GM12865 (cell line): ENCODE data around the gene ADGRB3.
"Not testable (repeated sequence)": the region's sequence is repeated elsewhere in the genome, so short reads cannot be mapped to it uniquely, and the experiment has no call there.

ENCODE experiments used
- DNase-seq: peaks from one replicate; pipeline ENCODE4 v3.0.0; 2010; ENCODE audit warnings: low read depth
- H3K4me3 ChIP-seq: 2 replicates; pipeline ENCODE4 v1.5.1; 2011; ENCODE audit warnings: mild to moderate bottlenecking, low read depth, low read length, control low read depth
- TF ChIP-seq, protein P1 (sequence below): IDR thresholded peaks from 2 replicates; pipeline ENCODE4 v1.5.1; 2011; ENCODE audit warnings: low read length, control low read depth, low read depth, inconsistent platforms; ENCODE audit not compliant: insufficient read depth; ENCODE audit errors: missing control alignments

The ADGRB3 gene

DNA sequence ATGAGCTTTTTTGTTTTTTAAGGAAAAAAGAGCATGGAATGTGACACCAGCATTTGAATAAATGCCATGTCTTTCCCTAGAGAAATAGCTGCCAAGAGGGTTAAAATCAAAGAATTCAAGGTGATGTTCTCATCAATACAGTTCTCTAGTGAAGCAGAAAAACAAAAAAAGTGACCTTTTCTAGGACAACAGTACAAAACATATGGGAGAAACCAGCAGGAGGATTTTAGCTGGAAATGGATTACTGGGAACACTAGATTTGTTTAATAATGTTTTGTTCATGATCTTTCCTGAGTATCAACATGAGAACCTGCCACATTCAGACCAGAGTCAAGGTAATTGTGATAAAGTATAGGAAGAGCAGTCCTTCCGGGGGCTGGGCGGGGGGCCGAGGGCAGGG, 789.5 kb downstream of the ADGRB3 start:
- H3K4me3 ChIP-seq: no peak overlapping the region
- no peak for DNase-seq
- TF ChIP-seq, protein P1, sequence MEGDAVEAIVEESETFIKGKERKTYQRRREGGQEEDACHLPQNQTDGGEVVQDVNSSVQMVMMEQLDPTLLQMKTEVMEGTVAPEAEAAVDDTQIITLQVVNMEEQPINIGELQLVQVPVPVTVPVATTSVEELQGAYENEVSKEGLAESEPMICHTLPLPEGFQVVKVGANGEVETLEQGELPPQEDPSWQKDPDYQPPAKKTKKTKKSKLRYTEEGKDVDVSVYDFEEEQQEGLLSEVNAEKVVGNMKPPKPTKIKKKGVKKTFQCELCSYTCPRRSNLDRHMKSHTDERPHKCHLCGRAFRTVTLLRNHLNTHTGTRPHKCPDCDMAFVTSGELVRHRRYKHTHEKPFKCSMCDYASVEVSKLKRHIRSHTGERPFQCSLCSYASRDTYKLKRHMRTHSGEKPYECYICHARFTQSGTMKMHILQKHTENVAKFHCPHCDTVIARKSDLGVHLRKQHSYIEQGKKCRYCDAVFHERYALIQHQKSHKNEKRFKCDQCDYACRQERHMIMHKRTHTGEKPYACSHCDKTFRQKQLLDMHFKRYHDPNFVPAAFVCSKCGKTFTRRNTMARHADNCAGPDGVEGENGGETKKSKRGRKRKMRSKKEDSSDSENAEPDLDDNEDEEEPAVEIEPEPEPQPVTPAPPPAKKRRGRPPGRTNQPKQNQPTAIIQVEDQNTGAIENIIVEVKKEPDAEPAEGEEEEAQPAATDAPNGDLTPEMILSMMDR: no peak

DNA sequence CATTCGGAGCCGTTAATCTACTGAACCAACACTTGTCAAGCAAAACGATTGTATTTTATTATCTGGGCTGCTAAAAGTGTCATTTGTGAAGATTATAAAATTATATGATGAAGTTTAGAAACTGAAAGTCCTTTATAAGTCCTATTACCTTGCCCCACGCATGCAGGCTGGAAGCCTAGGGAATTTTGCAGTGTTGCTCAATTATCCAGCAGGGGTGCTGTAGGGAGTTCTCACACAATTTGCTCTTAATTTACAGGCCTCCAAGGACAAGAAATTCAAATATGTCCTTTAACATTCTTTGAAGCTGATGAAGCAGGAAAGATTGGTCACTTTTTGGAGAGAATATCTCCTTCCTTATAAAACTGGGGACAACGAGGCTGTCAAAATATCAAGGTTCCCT, 792.8 kb downstream of the ADGRB3 start:
- TF ChIP-seq, protein P1: no peak
- H3K4me3 ChIP-seq: no peak overlapping the region
- no peak for DNase-seq

DNA sequence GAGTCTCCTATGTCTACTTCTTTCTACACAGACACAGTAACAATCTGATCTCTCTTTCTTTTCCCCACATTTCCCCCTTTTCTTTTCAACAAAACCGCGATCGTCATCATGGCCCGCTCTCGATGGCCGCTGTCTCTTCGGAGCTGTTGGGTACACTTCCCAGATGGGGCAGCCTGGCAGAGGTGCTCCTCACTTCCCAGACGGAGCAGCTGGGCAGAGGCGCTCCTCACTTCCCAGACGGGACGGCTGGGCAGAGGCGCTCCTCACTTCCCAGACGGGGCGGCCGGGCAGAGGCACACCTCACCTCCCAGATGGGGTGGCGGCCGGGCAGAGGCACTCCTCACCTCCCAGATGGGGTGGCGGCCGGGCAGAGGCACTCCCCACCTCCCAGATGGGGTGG, 797.1 kb downstream of the ADGRB3 start:
- DNase-seq, H3K4me3 ChIP-seq: not testable (repeated sequence)

DNA sequence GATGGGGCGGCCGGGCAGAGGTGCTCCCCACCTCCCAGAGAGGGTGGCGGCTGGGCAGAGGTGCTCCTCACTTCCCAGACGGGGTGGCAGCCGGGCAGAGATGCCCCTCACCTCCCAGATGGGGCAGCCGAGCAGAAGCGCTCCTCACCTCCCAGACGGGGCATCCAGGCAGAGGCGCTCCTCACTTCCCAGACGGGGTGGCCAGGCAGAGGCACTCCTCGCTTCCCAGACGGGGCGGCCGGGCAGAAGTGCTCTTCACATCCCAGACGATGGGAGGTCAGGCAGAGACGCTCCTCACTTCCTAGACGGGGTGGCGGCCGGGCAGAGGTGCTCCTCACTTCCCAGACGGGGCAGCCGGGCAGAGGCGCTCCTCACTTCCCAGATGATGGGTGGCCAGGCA, 798.0 kb downstream of the ADGRB3 start:
- not testable (repeated sequence) for H3K4me3 ChIP-seq, DNase-seq

DNA sequence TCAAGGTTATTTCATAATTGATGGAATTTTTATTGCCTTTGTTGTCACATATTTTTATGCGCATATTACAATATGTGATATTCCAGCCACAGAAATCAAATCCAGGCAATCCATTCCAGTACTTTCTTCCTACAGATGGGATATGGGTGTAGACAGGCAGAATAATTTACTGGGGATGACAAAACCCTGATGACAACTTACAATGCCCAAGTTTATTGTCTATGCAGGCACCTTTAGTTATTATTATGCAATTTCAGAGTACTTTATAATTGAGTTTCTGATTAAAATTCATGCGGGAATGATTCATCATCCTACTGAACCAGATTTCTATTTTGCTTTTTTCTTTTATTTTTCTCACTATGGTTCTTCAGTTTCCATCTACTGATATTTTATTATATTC, 803.0 kb downstream of the ADGRB3 start:
- no peak overlapping the region for H3K4me3 ChIP-seq
- no peak for DNase-seq

More for the DNA sequence above, 803.0 kb downstream of the ADGRB3 start:
- TF ChIP-seq, protein P1: no peak
